Endothelial cell (in vitro differentiated cells): ENCODE measurements around the gene GNA12. TPM values are rescaled to one million over a fixed set of nuclear protein-coding genes. Genes with fewer than 3 reads are reported as not detected.

Source experiments
- DNase-seq: peaks from one replicate; pipeline ENCODE4 v3.0.0; 2021; ENCODE audit warnings: low spot score
- H3K27ac Mint-ChIP-seq: one replicate; pipeline ENCODE4 v1.8.0; 2021; ENCODE audit warnings: mixed read lengths, inconsistent platforms; ENCODE audit not compliant: unreplicated experiment
- H3K27me3 Mint-ChIP-seq: one replicate; pipeline ENCODE4 v1.8.0; 2021; ENCODE audit warnings: mild to moderate bottlenecking, moderate library complexity, mixed read lengths, inconsistent platforms; ENCODE audit not compliant: unreplicated experiment
- H3K36me3 Mint-ChIP-seq: one replicate; pipeline ENCODE4 v1.8.0; 2021; ENCODE audit warnings: mild to moderate bottlenecking, low read depth, mixed read lengths, inconsistent platforms; ENCODE audit not compliant: unreplicated experiment
- H3K4me1 Mint-ChIP-seq: one replicate; pipeline ENCODE4 v1.8.0; 2021; ENCODE audit warnings: mild to moderate bottlenecking, mixed read lengths, inconsistent platforms; ENCODE audit not compliant: unreplicated experiment
- H3K4me3 Mint-ChIP-seq: one replicate; pipeline ENCODE4 v1.8.0; 2021; ENCODE audit warnings: mild to moderate bottlenecking, mixed read lengths, inconsistent platforms; ENCODE audit not compliant: unreplicated experiment
- H3K9me3 Mint-ChIP-seq: one replicate; pipeline ENCODE4 v1.8.0; 2021; ENCODE audit warnings: mixed read lengths, inconsistent platforms; ENCODE audit not compliant: unreplicated experiment
- CTCF ChIP-seq: fragments of 200-600 bp; sonication (generic); IDR thresholded peaks from one replicate; pipeline ENCODE4 v1.5.0; 2021; ENCODE audit warnings: antibody characterized with exemption; ENCODE audit not compliant: unreplicated experiment
- total RNA-seq: library from RNA; stranded (reverse); fragmentation: NEBNext Ultra II Directional; extraction: Animal tissue kit (Norgen Biotek cat#: 25700); gene quantifications from one replicate; pipeline ENCODE4 v1.2.1, GENCODE V29; 2021; ENCODE audit not compliant: unreplicated experiment

Gene GNA12
- total RNA-seq, 1 donor from 2014 or later = 105 TPM

GRCh38 chr7:2721842-2722241, 122.3 kb downstream of the GNA12 start:
- no peaks in the 10 kb centered on the region for H3K9me3 Mint-ChIP-seq
- TF ChIP-seq CTCF = no peak

GRCh38 chr7:2720024-2720423, 124.1 kb downstream of the GNA12 start:
- Mint-ChIP-seq H3K4me1 (peaks cover 3% of the 10 kb centered on the region), H3K27ac (no peak overlapping the region), H3K9me3 (no peaks in the 10 kb centered on the region), H3K27me3 (peaks cover 5% of the 10 kb centered on the region), H3K36me3 (peaks cover 25% of the 10 kb centered on the region), H3K4me3 (no peak overlapping the region)
- no peak for DNase-seq
- TF ChIP-seq CTCF = no peak

More at GRCh38 chr7:2721842-2722241, 122.3 kb downstream of the GNA12 start:
- Mint-ChIP-seq H3K27ac (no peak overlapping the region), H3K36me3 (peaks cover 19% of the 10 kb centered on the region), H3K27me3 (peaks cover 5% of the 10 kb centered on the region), H3K4me3 (no peak overlapping the region), H3K4me1 (no peaks in the 10 kb centered on the region)
- no peak for DNase-seq

GRCh38 chr7:2719007-2719406, 125.1 kb downstream of the GNA12 start:
- TF ChIP-seq CTCF = peak; percentile 61
- peaks cover 36% of the 10 kb centered on the region for H3K36me3 Mint-ChIP-seq
- peak; percentile 68 for DNase-seq
- peaks cover 5% of the 10 kb centered on the region for H3K27me3 Mint-ChIP-seq
- H3K27ac Mint-ChIP-seq = no peak overlapping the region
- H3K9me3 Mint-ChIP-seq = no peaks in the 10 kb centered on the region
- H3K4me3 Mint-ChIP-seq = no peak overlapping the region
- H3K4me1 Mint-ChIP-seq = peaks cover 10% of the 10 kb centered on the region

- no peak for TF ChIP-seq CTCF
- peaks cover 41% of the 10 kb centered on the region for H3K36me3 Mint-ChIP-seq
- DNase-seq = no peak
- H3K27me3 Mint-ChIP-seq = peaks cover 8% of the 10 kb centered on the region
- no peaks in the 10 kb centered on the region for H3K9me3 Mint-ChIP-seq
- H3K27ac Mint-ChIP-seq = peak overlapping the region; percentile 10
- no peak overlapping the region for H3K4me3 Mint-ChIP-seq
- peaks cover 16% of the 10 kb centered on the region for H3K4me1 Mint-ChIP-seq
These were observed 125.7 kb downstream of the GNA12 start for GRCh38 chr7:2718296-2718965.
